ENCODE data around the gene CCNL1. TPM values are rescaled to one million over a fixed set of nuclear protein-coding genes. Genes with fewer than 3 reads are reported as not detected.

Gene CCNL1
- total and polyA plus RNA-seq, 2 of the 8 experiments (the other 6 are each of a cell fraction or from before 2014, with no cell fraction given), result 64.5 to 68.6 TPM

DNA sequence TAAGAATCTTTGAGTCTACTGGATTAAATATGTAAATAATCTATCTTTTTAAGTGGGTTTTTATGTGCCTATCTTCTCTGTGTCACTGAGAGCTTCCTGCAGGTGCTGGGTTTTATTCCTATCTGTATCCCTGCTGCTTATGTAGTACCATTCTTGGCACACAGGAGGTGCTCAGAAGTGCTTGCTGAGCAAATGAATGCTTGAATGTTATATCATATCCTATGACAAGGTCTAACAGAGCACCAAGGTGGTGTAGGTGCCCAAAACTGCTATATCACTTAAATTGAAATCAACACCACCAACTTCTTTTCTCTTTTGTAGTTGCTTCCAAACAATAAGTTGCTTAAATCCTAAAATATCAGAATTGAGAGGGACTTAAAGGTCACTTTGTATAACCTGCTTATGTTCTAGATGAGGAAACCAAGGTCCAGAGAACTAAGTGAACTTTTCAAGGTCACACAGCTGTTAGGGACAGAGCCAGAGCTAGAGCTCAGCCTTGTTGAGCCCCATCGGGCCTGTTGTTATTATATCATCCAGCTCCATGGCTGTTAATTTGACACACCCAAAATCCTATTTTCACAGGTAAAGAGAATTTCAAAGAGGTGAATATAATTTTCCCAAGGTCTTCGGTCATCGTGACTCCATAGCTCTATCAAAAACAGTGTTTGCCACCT is 46.0 kb downstream of the CCNL1 start:
- no peak overlapping the region for H3K27ac ChIP-seq (ENCODE audit: low read depth, low read length)
- no peak overlapping the region for H4K91ac ChIP-seq (replicated peaks; ENCODE audit: insufficient read length, low read length)
- no peak overlapping the region for H3K18ac ChIP-seq (ENCODE audit: extremely low read depth, low read length)
- no peak overlapping the region for H2BK12ac ChIP-seq (ENCODE audit: low read depth, low read length)
- H2BK120ac ChIP-seq (replicated peaks; ENCODE audit: low read depth, low read length), result no peak overlapping the region
- H3K27me3 ChIP-seq (replicated peaks in 1 of 4; ENCODE audit: control insufficient read depth in 3 of 4, extremely low read depth in 1 of 4, insufficient read depth in 3 of 4, low read length in 3 of 4), result no peaks in the 10 kb centered on the region; a peak in 1 of 7 replicates
- H3K79me2 ChIP-seq (ENCODE audit: control insufficient read depth in 1 of 2, insufficient read depth in 2 of 2, low read length in 2 of 2), result no peaks in the 10 kb centered on the region
- H3K14ac ChIP-seq (ENCODE audit: insufficient read length), result no peak overlapping the region
- H3K4me1 ChIP-seq (replicated peaks in 1 of 4; ENCODE audit: control insufficient read depth in 3 of 4, insufficient read depth in 4 of 4, low read length in 3 of 4), result no peaks in the 10 kb centered on the region
- ChIA-PET CTCF (ENCODE audit: partially characterized antibody) (interaction anchor here (0.6 to 56.4 kb wide), 8 partner anchors 12 to 964 kb away, joined by 3 to 1014 read pairs (median 3); no protein-coding TSS in a partner anchor), POLR2A (ENCODE audit: partially characterized antibody) (no interaction called here)
- no peaks in the 10 kb centered on the region for H3K23me2 ChIP-seq (ENCODE audit: low read depth, low read length)
- H3K4ac ChIP-seq (replicated peaks; ENCODE audit: insufficient read length, low read depth, low read length), result no peak overlapping the region
- no peaks in the 10 kb centered on the region for H3K9me3 ChIP-seq (ENCODE audit: insufficient read depth in 2 of 2, low read depth in 1 of 2, low read length in 1 of 2)
- no peak overlapping the region for H2AFZ ChIP-seq (ENCODE audit: low read length)
- H3K36me3 ChIP-seq (ENCODE audit: control insufficient read depth in 2 of 4, insufficient read depth in 4 of 4, low read length in 3 of 4), result no peaks in the 10 kb centered on the region
- TF ChIP-seq POU5F1 (IDR thresholded peaks at IDR 0.05; ENCODE audit: low read depth, low read length) (no peak), RAD21 (IDR thresholded peaks at IDR 0.05 in 1 of 2, conservative IDR thresholded peaks at IDR 0.05 in 1 of 2; ENCODE audit: low read depth in 2 of 2, low read length in 2 of 2) (peak in 1 of 2 experiments; percentile 23; a peak in 2 of 4 replicates)
- TF ChIP-seq, protein P1, sequence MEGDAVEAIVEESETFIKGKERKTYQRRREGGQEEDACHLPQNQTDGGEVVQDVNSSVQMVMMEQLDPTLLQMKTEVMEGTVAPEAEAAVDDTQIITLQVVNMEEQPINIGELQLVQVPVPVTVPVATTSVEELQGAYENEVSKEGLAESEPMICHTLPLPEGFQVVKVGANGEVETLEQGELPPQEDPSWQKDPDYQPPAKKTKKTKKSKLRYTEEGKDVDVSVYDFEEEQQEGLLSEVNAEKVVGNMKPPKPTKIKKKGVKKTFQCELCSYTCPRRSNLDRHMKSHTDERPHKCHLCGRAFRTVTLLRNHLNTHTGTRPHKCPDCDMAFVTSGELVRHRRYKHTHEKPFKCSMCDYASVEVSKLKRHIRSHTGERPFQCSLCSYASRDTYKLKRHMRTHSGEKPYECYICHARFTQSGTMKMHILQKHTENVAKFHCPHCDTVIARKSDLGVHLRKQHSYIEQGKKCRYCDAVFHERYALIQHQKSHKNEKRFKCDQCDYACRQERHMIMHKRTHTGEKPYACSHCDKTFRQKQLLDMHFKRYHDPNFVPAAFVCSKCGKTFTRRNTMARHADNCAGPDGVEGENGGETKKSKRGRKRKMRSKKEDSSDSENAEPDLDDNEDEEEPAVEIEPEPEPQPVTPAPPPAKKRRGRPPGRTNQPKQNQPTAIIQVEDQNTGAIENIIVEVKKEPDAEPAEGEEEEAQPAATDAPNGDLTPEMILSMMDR (IDR thresholded peaks at IDR 0.05; ENCODE audit: control extremely low read depth in 1 of 3, insufficient read depth in 1 of 3, low read depth in 1 of 3, low read length in 3 of 3), result peak in 2 of 3 experiments; percentile 32 to 49; a peak in 2 of 4 replicates
- no peak overlapping the region for H3K4me3 ChIP-seq (ENCODE audit: extremely low read depth in 1 of 4, insufficient read depth in 2 of 4, low read depth in 3 of 4, low read length in 4 of 4)
- no peak overlapping the region for H3K56ac ChIP-seq (replicated peaks; ENCODE audit: insufficient read length, low read depth, low read length)
- H2BK5ac ChIP-seq (ENCODE audit: low read depth, low read length), result no peak overlapping the region
- H2AK5ac ChIP-seq (ENCODE audit: low read depth, low read length), result no peak overlapping the region
- no peaks in the 10 kb centered on the region for H3K79me1 ChIP-seq (ENCODE audit: low read depth, low read length)
- H3K9ac ChIP-seq (replicated peaks in 1 of 4; ENCODE audit: extremely low read depth in 1 of 4, low read depth in 3 of 4, low read length in 3 of 4), result no peak overlapping the region
- no peak overlapping the region for H3K4me2 ChIP-seq (ENCODE audit: insufficient read depth in 1 of 2, low read depth in 2 of 2, low read length in 2 of 2)
- H4K8ac ChIP-seq (ENCODE audit: extremely low read depth, insufficient read depth, low read length), result no peak overlapping the region
- no peak overlapping the region for H3K23ac ChIP-seq (ENCODE audit: insufficient read length)
- no peak overlapping the region for H2BK20ac ChIP-seq (ENCODE audit: low read length)
- no peaks in the 10 kb centered on the region for H4K20me1 ChIP-seq (replicated peaks in 1 of 2; ENCODE audit: control insufficient read depth in 1 of 2, insufficient read depth in 2 of 2, low read length in 2 of 2)
- DNase-seq (ENCODE audit: low read depth in 1 of 2, low spot score in 2 of 2) (no peak), FAIRE-seq (no peak)
- WGBS, 2 experiments (ENCODE audit: extremely low coverage in 1 of 2, insufficient coverage in 1 of 2, insufficient read length in 1 of 2, insufficient replicate concordance in 2 of 2, low coverage in 1 of 2, low lambda C conversion rate in 2 of 2, missing lambda C conversion rate in 1 of 2), result 88% methylated on average over 3 of the region's 3 CpGs; no CpG with 5 or more reads in 1 of the 2 experiments
- no peak overlapping the region for H4K5ac ChIP-seq (ENCODE audit: insufficient read length, low read depth, low read length)
- no peak overlapping the region for H2BK15ac ChIP-seq (ENCODE audit: low read length)
